ENCODE measurements around the gene FRMD3. TPM values are rescaled to one million over a fixed set of nuclear protein-coding genes. Genes with fewer than 3 reads are reported as not detected.

FRMD3 gene
- total RNA-seq, 1 donor from 2014 or later = 0.59 TPM

GRCh38 chr9:83508067-83508466 lies 30.1 kb downstream of the FRMD3 start:
- Mint-ChIP-seq H3K27ac (ENCODE audit: unreplicated experiment) (no peak overlapping the region), H3K36me3 (ENCODE audit: low read depth, unreplicated experiment) (no peaks in the 10 kb centered on the region)

GRCh38 chr9:83505282-83505681 lies 32.9 kb downstream of the FRMD3 start:
- DNase-seq (ENCODE audit: low spot score) = no peak
- Mint-ChIP-seq H3K9me3 (ENCODE audit: unreplicated experiment) (no peaks in the 10 kb centered on the region), H3K27ac (ENCODE audit: unreplicated experiment) (no peak overlapping the region), H3K4me1 (ENCODE audit: unreplicated experiment) (no peaks in the 10 kb centered on the region), H3K4me3 (ENCODE audit: unreplicated experiment) (no peak overlapping the region), H3K36me3 (ENCODE audit: low read depth, unreplicated experiment) (no peaks in the 10 kb centered on the region), H3K27me3 (ENCODE audit: unreplicated experiment) (peaks cover 6% of the 10 kb centered on the region)
- no peak for TF ChIP-seq CTCF (IDR thresholded peaks at IDR 0.05; ENCODE audit: unreplicated experiment)

More at GRCh38 chr9:83508067-83508466, 30.1 kb downstream of the FRMD3 start:
- DNase-seq (ENCODE audit: low spot score) = no peak
- H3K9me3 Mint-ChIP-seq (ENCODE audit: unreplicated experiment) = no peaks in the 10 kb centered on the region
- no peaks in the 10 kb centered on the region for H3K4me1 Mint-ChIP-seq (ENCODE audit: unreplicated experiment)
- H3K4me3 Mint-ChIP-seq (ENCODE audit: unreplicated experiment) = no peak overlapping the region
- TF ChIP-seq CTCF (IDR thresholded peaks at IDR 0.05; ENCODE audit: unreplicated experiment) = no peak
- H3K27me3 Mint-ChIP-seq (ENCODE audit: unreplicated experiment) = peaks cover 6% of the 10 kb centered on the region

- Mint-ChIP-seq H3K4me3 (ENCODE audit: unreplicated experiment) (no peak overlapping the region), H3K27ac (ENCODE audit: unreplicated experiment) (no peak overlapping the region), H3K4me1 (ENCODE audit: unreplicated experiment) (no peaks in the 10 kb centered on the region), H3K9me3 (ENCODE audit: unreplicated experiment) (no peaks in the 10 kb centered on the region), H3K36me3 (ENCODE audit: low read depth, unreplicated experiment) (no peaks in the 10 kb centered on the region), H3K27me3 (ENCODE audit: unreplicated experiment) (peaks cover 6% of the 10 kb centered on the region)
- no peak for TF ChIP-seq CTCF (IDR thresholded peaks at IDR 0.05; ENCODE audit: unreplicated experiment)
- no peak for DNase-seq (ENCODE audit: low spot score)
These were observed 34.3 kb downstream of the FRMD3 start for GRCh38 chr9:83503866-83504265.

- no peak for TF ChIP-seq CTCF (IDR thresholded peaks at IDR 0.05; ENCODE audit: unreplicated experiment)
- Mint-ChIP-seq H3K4me1 (ENCODE audit: unreplicated experiment) (no peaks in the 10 kb centered on the region), H3K27me3 (ENCODE audit: unreplicated experiment) (peaks cover 6% of the 10 kb centered on the region), H3K9me3 (ENCODE audit: unreplicated experiment) (no peaks in the 10 kb centered on the region), H3K27ac (ENCODE audit: unreplicated experiment) (no peak overlapping the region), H3K4me3 (ENCODE audit: unreplicated experiment) (no peak overlapping the region), H3K36me3 (ENCODE audit: low read depth, unreplicated experiment) (no peaks in the 10 kb centered on the region)
- no peak for DNase-seq (ENCODE audit: low spot score)
These were observed 36.6 kb downstream of the FRMD3 start for GRCh38 chr9:83501565-83501964.

GRCh38 chr9:83497441-83497840 lies 40.8 kb downstream of the FRMD3 start:
- no peak for DNase-seq (ENCODE audit: low spot score)
- no peaks in the 10 kb centered on the region for H3K4me1 Mint-ChIP-seq (ENCODE audit: unreplicated experiment)
- TF ChIP-seq CTCF (IDR thresholded peaks at IDR 0.05; ENCODE audit: unreplicated experiment) = no peak
- H3K36me3 Mint-ChIP-seq (ENCODE audit: low read depth, unreplicated experiment) = no peaks in the 10 kb centered on the region
- H3K4me3 Mint-ChIP-seq (ENCODE audit: unreplicated experiment) = no peak overlapping the region
- no peaks in the 10 kb centered on the region for H3K9me3 Mint-ChIP-seq (ENCODE audit: unreplicated experiment)
- H3K27me3 Mint-ChIP-seq (ENCODE audit: unreplicated experiment) = no peaks in the 10 kb centered on the region
- no peak overlapping the region for H3K27ac Mint-ChIP-seq (ENCODE audit: unreplicated experiment)
